HepG2 (cell line): ENCODE results near the gene DMRTA2.

ENCODE experiments used
- ATF5 ChIP-seq: sonication (generic); formaldehyde crosslinking; IDR thresholded peaks from 2 replicates; pipeline ENCODE4 v1.4.0; 2020; ENCODE audit warnings: mild to moderate bottlenecking, low read depth, missing genetic modification reagents
- BHLHE40 ChIP-seq: IDR thresholded peaks from 2 replicates; pipeline ENCODE4 v1.6.1; 2011; ENCODE audit warnings: low read length, improper control_type of control experiment
- CTCF ChIP-seq: sonication (generic); formaldehyde crosslinking; IDR thresholded peaks from 2 replicates; pipeline ENCODE4 v1.5.0; 2020; ENCODE audit warnings: mild to moderate bottlenecking, missing genetic modification reagents, moderate library complexity
- FOXP1 ChIP-seq, 2 experiments: fragments of 450-650 bp in 1 of 2; IDR thresholded peaks; 2 replicates each; pipeline ENCODE4 v1.6.1; 2017 to 2018; ENCODE audit warnings: antibody characterized with exemption in 1 of 2
- SRF ChIP-seq: IDR thresholded peaks from 2 replicates; pipeline ENCODE4 v1.6.1; 2011; ENCODE audit warnings: mild to moderate bottlenecking, low read depth, low read length, moderate library complexity
- ZBTB7B ChIP-seq: sonication (generic); formaldehyde crosslinking; IDR thresholded peaks from 2 replicates; pipeline ENCODE4 v1.4.0; 2020; ENCODE audit warnings: missing genetic modification reagents
- ZNF232 ChIP-seq: sonication (generic); formaldehyde crosslinking; IDR thresholded peaks from 2 replicates; pipeline ENCODE4 v1.4.0; 2020; ENCODE audit warnings: missing genetic modification reagents, borderline replicate concordance

GRCh38 chr1:50368179-50369007 is 54.9 kb downstream of the DMRTA2 start:
- no peak for TF ChIP-seq ZBTB7B (CRISPR knock-in tag)
- peak; percentile 84 for TF ChIP-seq CTCF (CRISPR knock-in tag)
- no peak for TF ChIP-seq ATF5 (CRISPR knock-in tag)
- TF ChIP-seq ZNF232: no peak
- no peak for TF ChIP-seq SRF
- TF ChIP-seq FOXP1 (IDR thresholded peaks at IDR 0.05): no peak
- no peak for TF ChIP-seq FOXP1 (CRISPR knock-in tag; IDR thresholded peaks at IDR 0.05)
- TF ChIP-seq BHLHE40: no peak
